GM12878 (cell line): ENCODE data around the gene LRP8. TPM values are rescaled to one million over a fixed set of nuclear protein-coding genes. Genes with fewer than 3 reads are reported as not detected.

Experiments
- ATAC-seq: fragments of 200-7000 bp; cut with Tn5 transposase; 3 replicates; pipeline ENCODE4 v1.9.1; 2020; ENCODE audit warnings: mild to moderate bottlenecking, moderate library complexity
- BruUV-seq: library from RNA; stranded (reverse); fragments of 400-500 nt; replicated peaks from 2 replicates; lab custom pipeline; 2021; lab: Mats Ljungman, UMichigan
- CTCF ChIA-PET: fragments of 300-600 bp; sonication (Branson Sonifier 250); formaldehyde crosslinking; extraction: SDS; loops from one replicate; lab custom pipeline; 2021; ENCODE audit warnings: inconsistent platforms; lab: Yijun Ruan, JAX
- POLR2A ChIA-PET: fragments of 350-600 bp; formaldehyde crosslinking; extraction: SDS; loops from one replicate; lab custom pipeline; 2021; ENCODE audit warnings: inconsistent platforms; lab: Charles Lee
- RAD21 ChIA-PET: fragments of 300-600 bp; sonication (Branson Sonifier 250); formaldehyde crosslinking; loops from one replicate; lab custom pipeline; 2023; ENCODE audit warnings: antibody characterized with exemption; ENCODE audit not compliant: unreplicated experiment; lab: Charles Lee
- SMC1A ChIA-PET: fragments of 300-600 bp; sonication (Branson Sonifier 250); formaldehyde crosslinking; loops from one replicate; lab custom pipeline; 2023; ENCODE audit not compliant: unreplicated experiment, uncharacterized antibody; lab: Charles Lee
- DNase-seq: peaks from one replicate; pipeline ENCODE4 v3.0.0-alpha.2; 2011; ENCODE audit warnings: low read depth, low spot score
- FAIRE-seq: peaks from 3 replicates; lab custom pipeline; 2011; peaks lifted over from hg19 to GRCh38; lab: Jason Lieb, UNC
- H2AFZ ChIP-seq: 2 replicates; pipeline ENCODE4 v1.6.0; 2011; ENCODE audit warnings: low read depth, low read length, control low read depth; ENCODE audit not compliant: control insufficient read depth
- H3K27ac ChIP-seq: 2 replicates; pipeline ENCODE4 v1.5.1; 2011; ENCODE audit warnings: control low read depth; ENCODE audit not compliant: control insufficient read depth, insufficient read depth
- H3K27me3 ChIP-seq, 2 experiments: replicated peaks in 1 of 2; 2 replicates each; pipeline versions ENCODE4 v1.6.0 to v1.6.1; 2011; ENCODE audit warnings: low read length in 1 of 2; ENCODE audit not compliant: control insufficient read depth in 2 of 2, insufficient read depth in 2 of 2
- H3K36me3 ChIP-seq, 2 experiments: 2 replicates each; pipeline ENCODE4 v1.5.1; 2011; ENCODE audit warnings: low read length in 1 of 2; ENCODE audit not compliant: control insufficient read depth in 2 of 2, insufficient read depth in 2 of 2
- H3K4me1 ChIP-seq: 2 replicates; pipeline ENCODE4 v1.6.1; 2011; ENCODE audit warnings: mild to moderate bottlenecking, low read length, moderate library complexity, mixed read lengths; ENCODE audit not compliant: control insufficient read depth, insufficient read depth
- H3K4me2 ChIP-seq: 2 replicates; pipeline ENCODE4 v1.6.0; 2011; ENCODE audit warnings: control low read depth; ENCODE audit not compliant: control insufficient read depth, insufficient read depth
- H3K4me3 ChIP-seq: fragments of 200-600 bp; sonication (generic); 2 replicates; pipeline ENCODE4 v1.5.1; 2016
- H3K79me2 ChIP-seq: 2 replicates; pipeline ENCODE4 v1.6.0; 2011; ENCODE audit warnings: low read length; ENCODE audit not compliant: control insufficient read depth, insufficient read depth
- H3K9ac ChIP-seq: 2 replicates; pipeline ENCODE4 v1.8.0; 2011; ENCODE audit warnings: low read length, control low read depth, mixed read lengths; ENCODE audit not compliant: control insufficient read depth, insufficient read depth
- H3K9me3 ChIP-seq: replicated peaks from 3 replicates; pipeline ENCODE4 v1.5.1; 2011; ENCODE audit warnings: mild to moderate bottlenecking, low read length; ENCODE audit not compliant: control insufficient read depth, insufficient read depth
- H4K20me1 ChIP-seq: 2 replicates; pipeline ENCODE4 v1.6.0; 2011; ENCODE audit not compliant: control insufficient read depth, insufficient read depth
- CUX1 ChIP-seq: IDR thresholded peaks from 2 replicates; pipeline ENCODE4 v1.6.1; 2012; ENCODE audit warnings: improper control_type of control experiment, low read depth, low read length; ENCODE audit not compliant: insufficient replicate concordance
- JUND ChIP-seq: IDR thresholded peaks from 2 replicates; pipeline ENCODE4 v1.6.1; 2012; ENCODE audit warnings: low read depth, mild to moderate bottlenecking, low read length, improper control_type of control experiment, moderate library complexity
- NFYB ChIP-seq: IDR thresholded peaks from 2 replicates; pipeline ENCODE4 v1.6.1; 2011; ENCODE audit warnings: low read depth, mild to moderate bottlenecking, low read length, improper control_type of control experiment, moderate library complexity; ENCODE audit not compliant: insufficient read depth
- STAT3 ChIP-seq: IDR thresholded peaks from 2 replicates; pipeline ENCODE4 v1.6.1; 2011; ENCODE audit warnings: low read depth, low read length, improper control_type of control experiment
- ZNF687 ChIP-seq: fragments of 450-650 bp; IDR thresholded peaks from 2 replicates; pipeline ENCODE4 v1.6.1; 2017; ENCODE audit warnings: mild to moderate bottlenecking, moderate library complexity
- WGBS: methylation state at CpG from one replicate; pipeline ENCODE4 v1.1.6; 2016; ENCODE audit warnings: low lambda C conversion rate; ENCODE audit not compliant: insufficient replicate concordance, insufficient coverage; ENCODE audit errors: missing lambda C conversion rate; 5-methylcytosine and 5-hydroxymethylcytosine counted together
- in situ Hi-C: fragments of 300-500 bp; cut with MboI; formaldehyde crosslinking; loops from 9 replicates; pipeline ENCODE4 v1.14.3; 2018; ENCODE audit warnings: mixed read lengths
- intact Hi-C: fragments of 100-400 bp; cut with micrococcal nuclease; formaldehyde crosslinking; loops from one replicate; pipeline ENCODE4 v1.14.2; 2022; ENCODE audit not compliant: unreplicated experiment
- polyA plus RNA-seq, 11 experiments: library from polyadenylated mRNA; depleted of rRNA in 4 of 11; unstranded in 6 of 11; stranded (reverse) in 5 of 11; fragments of >200 nt; fragmentation: Nextera tagmentation in 4 of 11; fragmentation: Illumina TruSeq in 1 of 11; extraction: Ambion mirVana in 4 of 11; extraction: Trizol in 1 of 11; gene quantifications; 1 replicate in 1 of 11; 2 replicates in 10 of 11; pipeline versions ENCODE4 v1.2.1 to v1.2.3, GENCODE V29; 2011 to 2016; ENCODE audit warnings: inconsistent platforms in 2 of 11, missing spikeins in 2 of 11, low read depth in 1 of 11
- total RNA-seq, 4 experiments: library from RNA; depleted of rRNA in 3 of 4; stranded (reverse); fragments of >200 nt in 3 of 4; fragmentation: Illumina TruSeq in 1 of 4; extraction: Trizol in 1 of 4; gene quantifications; 2 replicates each; pipeline versions ENCODE4 v1.2.1 to v1.2.3, GENCODE V29; 2013 to 2021

The LRP8 gene
- total and polyA plus RNA-seq, 10 of the 15 experiments (the other 5 are each of a cell fraction or from before 2014, with no cell fraction given): 2.8 to 40.5 (median 22.3) TPM

- ChIA-PET POLR2A (no interaction called here), RAD21 (no interaction called here), CTCF (interaction anchor here (0.8 kb wide), 1 partner anchor 119 kb away, joined by 4 read pairs; no protein-coding TSS in a partner anchor), SMC1A (interaction anchor here (1.2 kb wide), 1 partner anchor 118 kb away, joined by 4 read pairs; no protein-coding TSS in a partner anchor)
- no peak for ATAC-seq
- Histone ChIP-seq H3K4me3 (no peak overlapping the region), H2AFZ (no peak overlapping the region), H3K9me3 (no peaks in the 10 kb centered on the region), H4K20me1 (no peaks in the 10 kb centered on the region), H3K79me2 (no peaks in the 10 kb centered on the region), H3K4me2 (no peak overlapping the region), H3K27ac (no peak overlapping the region), H3K9ac (no peak overlapping the region), H3K27me3 (no peaks in the 10 kb centered on the region), H3K4me1 (no peaks in the 10 kb centered on the region), H3K36me3 (peaks cover 8 to 26% of the 10 kb centered on the region in 2 experiments; a peak in 3 of 4 replicates)
- intact Hi-C loops (no loop called here), in situ Hi-C loops (no loop called here)
- DNase-seq: no peak
- WGBS: 100% methylated on average over 4 of the region's 4 CpGs
- TF ChIP-seq NFYB: no peak
- TF ChIP-seq CUX1: no peak
- no peak for TF ChIP-seq ZNF687
- TF ChIP-seq JUND: no peak
- no peak for TF ChIP-seq STAT3
- BruUV-seq: no TSS peak
- no peak for FAIRE-seq
These were observed 53.8 kb downstream of the LRP8 start for GRCh38 chr1:53274026-53274425.
